NT2/D1 (cell line): ENCODE data around the gene NSD1.

Experiments
- DNase-seq: peaks from one replicate; pipeline ENCODE4 v3.0.0-alpha.2; 2011; ENCODE audit warnings: low read depth, low spot score
- H3K27me3 ChIP-seq: 2 replicates; pipeline ENCODE4 v1.6.0; 2011; ENCODE audit warnings: mild to moderate bottlenecking; ENCODE audit not compliant: insufficient read length, insufficient read depth
- H3K36me3 ChIP-seq: 2 replicates; pipeline ENCODE4 v1.6.1; 2011; ENCODE audit warnings: mild to moderate bottlenecking, low read length, mixed read lengths; ENCODE audit not compliant: insufficient read depth, insufficient read length
- H3K4me1 ChIP-seq: 2 replicates; pipeline ENCODE4 v1.5.1; 2011; ENCODE audit not compliant: insufficient read depth, insufficient read length
- H3K4me3 ChIP-seq: 2 replicates; pipeline ENCODE4 v1.5.1; 2011; ENCODE audit warnings: low read depth; ENCODE audit not compliant: insufficient read length
- H3K9ac ChIP-seq: 2 replicates; pipeline ENCODE4 v1.6.0; 2011; ENCODE audit warnings: low read depth; ENCODE audit not compliant: insufficient read length
- H3K9me3 ChIP-seq: 2 replicates; pipeline ENCODE4 v1.5.1; 2011; ENCODE audit warnings: mild to moderate bottlenecking, low read length; ENCODE audit not compliant: insufficient read depth
- SUZ12 ChIP-seq: IDR thresholded peaks from 2 replicates; pipeline ENCODE4 v1.6.1; 2011; ENCODE audit not compliant: insufficient read length, insufficient read depth; ENCODE audit errors: extremely low read depth
- YY1 ChIP-seq: IDR thresholded peaks from 2 replicates; pipeline ENCODE4 v1.6.1; 2011; ENCODE audit not compliant: insufficient read length, insufficient read depth
- ZNF274 ChIP-seq: IDR thresholded peaks from 2 replicates; pipeline ENCODE4 v1.6.1; 2011; ENCODE audit warnings: mild to moderate bottlenecking, low read depth, low read length

NSD1 gene

DNA sequence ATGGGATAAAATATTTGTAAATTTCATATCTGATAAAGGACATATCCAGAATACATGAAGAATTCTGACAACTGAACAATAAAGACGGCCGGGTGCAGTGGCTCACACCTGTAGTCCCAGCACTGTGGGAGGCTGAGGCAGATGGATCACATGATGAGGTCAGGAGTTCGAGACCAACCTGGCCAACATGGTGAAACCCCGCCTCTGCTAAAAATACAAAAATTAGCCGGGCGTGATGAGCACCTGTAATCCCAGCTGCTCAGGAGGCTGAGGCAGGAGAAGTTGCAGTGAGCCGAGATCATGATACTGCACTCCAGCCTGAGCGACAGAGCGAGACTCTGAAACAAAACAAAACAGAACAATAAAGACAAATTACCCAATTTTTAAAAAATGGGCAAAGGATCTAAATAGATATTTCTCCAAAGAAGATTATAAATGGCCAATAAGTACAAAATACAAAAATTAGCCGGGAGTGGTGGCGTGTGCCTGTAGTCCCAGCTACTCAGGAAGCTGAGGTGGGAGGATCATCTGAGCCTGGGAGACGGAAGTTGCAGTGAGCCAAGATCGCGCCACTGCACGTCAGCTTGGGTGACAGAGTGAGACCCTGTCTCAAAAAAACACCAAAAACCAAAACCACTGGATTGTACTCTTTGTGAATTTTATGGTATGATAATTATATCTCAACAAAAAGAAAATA, 9.6 kb upstream of the NSD1 start:
- Histone ChIP-seq H3K9ac (no peak overlapping the region), H3K36me3 (no peaks in the 10 kb centered on the region), H3K27me3 (no peaks in the 10 kb centered on the region), H3K4me1 (no peaks in the 10 kb centered on the region), H3K4me3 (no peak overlapping the region), H3K9me3 (no peaks in the 10 kb centered on the region)
- TF ChIP-seq YY1 (no peak), ZNF274 (no peak), SUZ12 (no peak)
- no peak for DNase-seq

DNA sequence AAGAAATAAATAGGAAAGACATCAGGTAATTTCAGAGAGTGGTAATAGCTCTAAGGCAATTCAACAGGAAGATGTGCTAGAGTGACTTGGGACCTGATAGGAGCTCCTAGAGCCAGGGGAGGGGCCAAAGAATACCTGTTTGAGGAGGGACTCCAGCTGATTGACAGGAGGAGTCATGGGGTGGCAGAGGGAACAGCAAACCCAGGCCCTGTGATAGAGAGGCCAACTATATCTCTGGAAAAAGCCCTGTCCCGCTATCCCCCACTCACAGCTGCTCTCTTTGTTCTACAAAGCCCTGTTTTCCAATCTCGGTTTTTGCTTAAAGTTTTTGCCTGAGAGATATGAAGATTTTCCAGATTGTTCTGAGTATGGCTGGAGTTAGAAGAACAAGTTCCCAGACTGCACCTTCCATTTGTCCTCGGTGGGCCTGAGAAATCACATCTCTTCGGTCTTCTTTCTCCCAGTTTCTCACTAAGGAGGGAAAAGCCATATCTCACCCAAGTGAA, 9.0 kb upstream of the NSD1 start:
- no peak for DNase-seq
- peaks cover 2% of the 10 kb centered on the region for H3K4me1 ChIP-seq
- no peaks in the 10 kb centered on the region for H3K9me3 ChIP-seq
- no peaks in the 10 kb centered on the region for H3K36me3 ChIP-seq
- no peaks in the 10 kb centered on the region for H3K27me3 ChIP-seq
- TF ChIP-seq ZNF274: no peak
- TF ChIP-seq SUZ12: no peak
- TF ChIP-seq YY1: no peak
- no peak overlapping the region for H3K9ac ChIP-seq
- H3K4me3 ChIP-seq: no peak overlapping the region

DNA sequence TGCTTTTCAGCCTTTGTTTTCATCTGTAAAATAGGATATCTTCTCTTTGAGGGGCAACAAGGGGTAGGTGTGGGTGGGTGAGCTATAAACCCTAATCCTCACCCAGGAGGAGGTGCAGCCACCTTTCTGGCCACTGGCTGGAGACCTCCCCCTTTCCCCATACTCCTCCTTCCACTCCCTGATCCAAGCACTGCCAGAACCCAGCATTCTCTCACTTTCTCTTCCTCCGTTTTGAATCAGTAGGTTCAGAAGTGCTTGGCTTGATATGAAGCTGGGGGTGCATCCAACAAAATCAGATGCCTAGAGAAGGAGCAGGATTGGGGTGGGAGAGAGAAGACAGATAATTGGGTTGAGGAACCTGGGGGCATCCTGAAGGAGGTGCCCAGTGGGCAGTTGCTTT, 6.8 kb upstream of the NSD1 start:
- H3K9me3 ChIP-seq: no peaks in the 10 kb centered on the region
- DNase-seq: no peak
- no peak overlapping the region for H3K4me3 ChIP-seq
- no peaks in the 10 kb centered on the region for H3K27me3 ChIP-seq
- H3K9ac ChIP-seq: no peak overlapping the region
- peaks cover 17% of the 10 kb centered on the region for H3K4me1 ChIP-seq
- TF ChIP-seq ZNF274 (no peak), YY1 (no peak)
- no peaks in the 10 kb centered on the region for H3K36me3 ChIP-seq

DNA sequence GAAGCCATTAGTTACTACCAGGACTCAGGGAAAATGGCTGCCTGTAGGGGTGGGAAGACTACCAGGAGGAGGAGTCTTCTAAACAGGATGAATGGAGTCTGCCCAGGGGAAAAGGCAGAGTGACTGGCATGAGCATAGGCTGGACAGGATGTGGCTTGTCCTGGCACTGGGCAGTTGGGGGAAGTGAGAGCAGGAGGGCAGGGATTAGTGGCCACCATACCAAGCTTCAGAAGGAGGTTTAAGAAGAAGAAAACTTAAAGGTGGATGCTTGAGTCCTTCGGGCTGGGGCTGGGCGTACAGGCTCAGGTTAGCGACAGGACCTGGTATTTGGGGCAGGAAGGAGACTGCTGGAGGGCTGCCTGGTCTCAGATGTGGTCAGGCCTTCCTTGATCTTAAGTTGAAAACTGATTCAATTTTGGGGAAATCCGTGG, 5.0 kb upstream of the NSD1 start:
- no peak for DNase-seq
- TF ChIP-seq ZNF274: no peak
- no peak for TF ChIP-seq SUZ12
- TF ChIP-seq YY1: no peak
- H3K36me3 ChIP-seq: no peaks in the 10 kb centered on the region
- H3K9ac ChIP-seq: no peak overlapping the region
- peaks cover 17% of the 10 kb centered on the region for H3K4me1 ChIP-seq
- no peak overlapping the region for H3K4me3 ChIP-seq
- no peaks in the 10 kb centered on the region for H3K27me3 ChIP-seq
- no peaks in the 10 kb centered on the region for H3K9me3 ChIP-seq

DNA sequence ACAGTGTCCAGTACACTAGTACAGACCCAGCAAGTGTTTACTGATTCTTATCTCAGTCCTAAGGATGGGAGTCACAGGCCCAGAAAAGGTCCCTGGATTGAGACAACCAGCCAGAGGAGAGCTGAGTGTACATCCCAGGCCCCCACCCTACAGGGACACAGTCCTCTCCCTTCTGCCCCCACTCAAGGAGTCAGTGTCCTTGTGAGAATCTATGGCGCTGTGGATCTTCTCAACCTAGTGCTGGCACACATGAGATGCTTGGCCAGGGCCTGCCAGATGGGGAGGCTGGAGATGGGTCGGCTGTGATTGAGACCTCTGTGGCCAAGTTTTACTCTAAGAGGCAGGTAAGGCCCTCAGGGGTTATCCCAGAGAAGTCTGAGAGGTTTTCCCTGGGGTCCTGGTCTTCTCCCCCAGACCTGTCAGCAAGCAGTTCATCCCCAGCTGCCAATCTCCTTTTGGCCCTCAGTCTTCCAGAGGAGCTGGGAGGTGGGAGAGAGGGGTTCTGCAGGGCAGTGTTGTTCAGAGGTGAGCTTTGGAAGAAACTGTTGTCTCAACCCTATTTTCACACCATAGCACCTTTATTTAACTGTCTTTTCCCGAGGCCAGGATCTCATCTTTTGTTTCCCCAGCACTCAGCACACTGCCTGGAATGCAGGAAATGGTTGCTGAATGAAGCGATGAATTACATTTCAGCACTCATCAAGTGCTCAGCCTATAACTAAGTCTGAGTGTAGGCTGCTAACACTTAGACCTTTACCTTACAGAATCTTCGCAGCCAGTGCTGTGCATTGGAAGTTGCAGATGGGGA, 3.2 kb upstream of the NSD1 start:
- Histone ChIP-seq H3K4me3 (no peak overlapping the region), H3K9ac (no peak overlapping the region)
- DNase-seq: no peak

DNA sequence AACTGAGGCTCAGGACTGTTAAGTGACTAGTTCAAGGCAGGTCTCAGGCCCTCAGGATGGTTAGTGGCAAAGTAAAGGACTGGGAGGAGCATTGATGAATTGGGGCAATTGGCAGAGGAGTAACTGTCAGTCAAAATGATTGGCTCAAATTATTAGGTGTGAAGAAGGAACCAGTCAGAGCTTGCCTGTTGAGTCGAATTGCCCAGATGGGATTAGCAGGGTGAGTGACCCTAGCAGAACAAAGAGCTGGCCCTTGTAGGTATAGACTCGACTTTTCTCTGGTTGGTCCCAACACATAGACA, 2.6 kb upstream of the NSD1 start:
- Histone ChIP-seq H3K36me3 (peaks cover 13% of the 10 kb centered on the region), H3K4me3 (peak overlapping the region; percentile 84), H3K9ac (no peak overlapping the region), H3K27me3 (no peaks in the 10 kb centered on the region), H3K4me1 (peaks cover 23% of the 10 kb centered on the region), H3K9me3 (no peaks in the 10 kb centered on the region)
- TF ChIP-seq SUZ12 (no peak), YY1 (no peak), ZNF274 (no peak)
- no peak for DNase-seq

More for the DNA sequence above, 3.2 kb upstream of the NSD1 start:
- Histone ChIP-seq H3K9me3 (no peaks in the 10 kb centered on the region), H3K27me3 (no peaks in the 10 kb centered on the region), H3K36me3 (peaks cover 7% of the 10 kb centered on the region), H3K4me1 (peaks cover 21% of the 10 kb centered on the region)
- TF ChIP-seq YY1 (no peak), ZNF274 (no peak), SUZ12 (no peak)
